H9 (cell line): ENCODE measurements around the gene ZFPM1. TPM values are rescaled to one million over a fixed set of nuclear protein-coding genes. Genes with fewer than 3 reads are reported as not detected.

Source experiments
- DNase-seq: peaks from one replicate; pipeline ENCODE4 v3.0.0-alpha.2; 2017
- H2AFZ ChIP-seq: one replicate; pipeline ENCODE4 v1.6.1; 2013; ENCODE audit warnings: mild to moderate bottlenecking, low read length, control low read depth, moderate library complexity
- H2AK5ac ChIP-seq: 2 replicates; pipeline ENCODE4 v1.6.1; 2013; ENCODE audit warnings: low read length, control low read depth, mixed read lengths; ENCODE audit not compliant: insufficient read length
- H2BK120ac ChIP-seq: one replicate; pipeline ENCODE4 v1.6.1; 2013; ENCODE audit warnings: low read depth, mild to moderate bottlenecking, low read length, control low read depth, inconsistent platforms; ENCODE audit not compliant: poor library complexity, severe bottlenecking
- H2BK12ac ChIP-seq: 2 replicates; pipeline ENCODE4 v1.6.1; 2013; ENCODE audit warnings: low read length, control low read depth, mixed read lengths, low read depth; ENCODE audit not compliant: insufficient read length
- H2BK15ac ChIP-seq: 2 replicates; pipeline ENCODE4 v1.6.1; 2013; ENCODE audit warnings: low read depth, low read length, control low read depth
- H2BK20ac ChIP-seq: one replicate; pipeline ENCODE4 v1.6.1; 2013; ENCODE audit warnings: low read depth, mild to moderate bottlenecking, low read length, control low read depth, inconsistent platforms; ENCODE audit not compliant: poor library complexity, severe bottlenecking
- H2BK5ac ChIP-seq: 2 replicates; pipeline ENCODE4 v1.6.1; 2013; ENCODE audit warnings: low read length, control low read depth, mixed read lengths; ENCODE audit not compliant: insufficient read length
- H3K14ac ChIP-seq: 2 replicates; pipeline ENCODE4 v1.6.1; 2013; ENCODE audit warnings: low read length, control low read depth; ENCODE audit not compliant: insufficient read depth
- H3K18ac ChIP-seq: 2 replicates; pipeline ENCODE4 v1.6.1; 2013; ENCODE audit warnings: low read depth, mild to moderate bottlenecking, mixed read lengths, low read length, control low read depth; ENCODE audit not compliant: insufficient read length
- H3K23ac ChIP-seq: 2 replicates; pipeline ENCODE4 v1.6.1; 2013; ENCODE audit warnings: low read length, control low read depth, mixed read lengths, low read depth; ENCODE audit not compliant: insufficient read length
- H3K23me2 ChIP-seq: 2 replicates; pipeline ENCODE4 v1.6.1; 2013; ENCODE audit warnings: low read depth, mild to moderate bottlenecking, mixed read lengths, low read length, control low read depth; ENCODE audit not compliant: insufficient read length, poor library complexity, severe bottlenecking
- H3K27ac ChIP-seq: 2 replicates; pipeline ENCODE4 v1.5.1; 2013; ENCODE audit warnings: low read length, control low read depth, mixed read lengths, low read depth; ENCODE audit not compliant: insufficient read length
- H3K27me3 ChIP-seq: 2 replicates; pipeline ENCODE4 v1.6.1; 2013; ENCODE audit warnings: low read length, control low read depth, inconsistent platforms; ENCODE audit not compliant: insufficient read depth
- H3K4ac ChIP-seq: 2 replicates; pipeline ENCODE4 v1.6.1; 2013; ENCODE audit warnings: low read depth, mild to moderate bottlenecking, control low read depth, inconsistent platforms, low read length, moderate library complexity
- H3K4me1 ChIP-seq: 2 replicates; pipeline ENCODE4 v1.6.1; 2013; ENCODE audit warnings: low read length, control low read depth, inconsistent platforms; ENCODE audit not compliant: insufficient read depth
- H3K4me2 ChIP-seq: 2 replicates; pipeline ENCODE4 v1.6.1; 2013; ENCODE audit warnings: low read length, control low read depth, mixed read lengths; ENCODE audit not compliant: insufficient read length, insufficient read depth
- H3K56ac ChIP-seq: 2 replicates; pipeline ENCODE4 v1.6.1; 2013; ENCODE audit warnings: low read depth, mild to moderate bottlenecking, mixed read lengths, low read length, control low read depth; ENCODE audit not compliant: insufficient read length
- H3K79me1 ChIP-seq: 2 replicates; pipeline ENCODE4 v1.6.1; 2013; ENCODE audit warnings: low read depth, mild to moderate bottlenecking, moderate library complexity, low read length, control low read depth, inconsistent platforms; ENCODE audit not compliant: insufficient read depth, poor library complexity, severe bottlenecking
- H3K79me2 ChIP-seq: 2 replicates; pipeline ENCODE4 v1.6.1; 2013; ENCODE audit warnings: low read length, control low read depth, inconsistent platforms; ENCODE audit not compliant: insufficient read depth
- H3K9ac ChIP-seq: 2 replicates; pipeline ENCODE4 v1.6.1; 2013; ENCODE audit warnings: low read length, control low read depth, mixed read lengths; ENCODE audit not compliant: insufficient read length; ENCODE audit errors: extremely low read depth
- H3K9me3 ChIP-seq: one replicate; pipeline ENCODE4 v1.6.1; 2013; ENCODE audit warnings: low read depth, low read length, inconsistent platforms; ENCODE audit not compliant: control insufficient read depth
- H3T11ph ChIP-seq: one replicate; pipeline ENCODE4 v1.6.1; 2013; ENCODE audit warnings: mild to moderate bottlenecking, low read length, control low read depth, inconsistent platforms
- H4K20me1 ChIP-seq: one replicate; pipeline ENCODE4 v1.6.1; 2013; ENCODE audit not compliant: control insufficient read depth, insufficient read length, insufficient read depth
- H4K5ac ChIP-seq: 2 replicates; pipeline ENCODE4 v1.6.1; 2013; ENCODE audit warnings: low read depth, mild to moderate bottlenecking, mixed read lengths, low read length, control low read depth; ENCODE audit not compliant: insufficient read length
- H4K8ac ChIP-seq: replicated peaks from 2 replicates; pipeline ENCODE4 v1.6.1; 2013; ENCODE audit warnings: low read length, control low read depth, mixed read lengths, low read depth; ENCODE audit not compliant: insufficient read length
- H4K91ac ChIP-seq: 2 replicates; pipeline ENCODE4 v1.6.1; 2013; ENCODE audit warnings: low read depth, mild to moderate bottlenecking, moderate library complexity, mixed read lengths, low read length, control low read depth; ENCODE audit not compliant: insufficient read length
- H3K27ac Mint-ChIP-seq, 3 experiments: 2 replicates in 2 of 3; 3 replicates in 1 of 3; pipeline ENCODE4 v1.8.0; 2020 to 2021; ENCODE audit warnings: mixed read lengths in 3 of 3, mild to moderate bottlenecking in 1 of 3, moderate library complexity in 1 of 3
- H3K27me3 Mint-ChIP-seq: 2 replicates; pipeline ENCODE4 v1.8.0; 2021; ENCODE audit warnings: low read depth, mild to moderate bottlenecking, moderate library complexity, mixed read lengths
- H3K36me3 Mint-ChIP-seq, 3 experiments: 2 replicates in 2 of 3; 3 replicates in 1 of 3; pipeline ENCODE4 v1.8.0; 2020 to 2021; ENCODE audit warnings: low read depth in 3 of 3, mixed read lengths in 3 of 3; ENCODE audit not compliant: insufficient read depth in 1 of 3
- H3K4me1 Mint-ChIP-seq, 2 experiments: 2 replicates each; pipeline ENCODE4 v1.8.0; 2020; ENCODE audit warnings: mixed read lengths in 2 of 2
- H3K4me3 Mint-ChIP-seq, 2 experiments: 2 replicates in 1 of 2; 3 replicates in 1 of 2; pipeline ENCODE4 v1.8.0; 2020 to 2021; ENCODE audit warnings: mild to moderate bottlenecking in 2 of 2, mixed read lengths in 2 of 2, moderate library complexity in 1 of 2
- H3K9me3 Mint-ChIP-seq, 2 experiments: 2 replicates in 1 of 2; 3 replicates in 1 of 2; pipeline ENCODE4 v1.8.0; 2020; ENCODE audit warnings: mild to moderate bottlenecking in 2 of 2, mixed read lengths in 2 of 2, moderate library complexity in 1 of 2
- WGBS: extraction: QIAGEN DNeasy Blood & Tissue Kit; methylation state at CpG from one replicate; pipeline ENCODE4 v1.1.7; 2013; ENCODE audit warnings: missing lambda C conversion rate, low lambda C conversion rate, mixed read lengths; ENCODE audit not compliant: insufficient read length; ENCODE audit errors: extremely low coverage; 5-methylcytosine and 5-hydroxymethylcytosine counted together
- total RNA-seq: library from RNA; stranded (reverse); gene quantifications from 2 replicates; pipeline ENCODE4 v1.2.1, GENCODE V29; 2021
- TF ChIP-seq, protein P1 (sequence below): fragments of 200-600 bp; sonication (generic); conservative IDR thresholded peaks from 3 replicates; pipeline ENCODE4 v1.8.0; 2021; ENCODE audit warnings: antibody characterized with exemption, mild to moderate bottlenecking

Gene ZFPM1
- total RNA-seq, 1 experiment from 2014 or later, result 3.6 TPM

- Histone ChIP-seq H3K14ac (no peak overlapping the region), H2AK5ac (no peak overlapping the region), H2BK15ac (no peak overlapping the region), H4K8ac (no peak overlapping the region), H4K91ac (no peak overlapping the region), H3K18ac (no peak overlapping the region), H3K79me2 (peaks cover 18% of the 10 kb centered on the region; the same call in 1 of the 2 replicates), H3K27ac (no peak overlapping the region), H3K56ac (no peak overlapping the region), H3K9ac (no peak overlapping the region), H2BK20ac (no peak overlapping the region), H2AFZ (no peak overlapping the region), H3K4me2 (no peak overlapping the region), H2BK12ac (no peak overlapping the region), H4K20me1 (no peaks in the 10 kb centered on the region), H2BK120ac (no peak overlapping the region), H2BK5ac (no peak overlapping the region), H3K23ac (no peak overlapping the region), H3T11ph (no peak overlapping the region), H3K27me3 (no peaks in the 10 kb centered on the region), H4K5ac (no peak overlapping the region), H3K4ac (no peak overlapping the region), H3K9me3 (no peaks in the 10 kb centered on the region), H3K23me2 (no peaks in the 10 kb centered on the region), H3K4me1 (no peaks in the 10 kb centered on the region), H3K79me1 (peaks cover 22% of the 10 kb centered on the region)
- H3K27me3 Mint-ChIP-seq, result no peaks in the 10 kb centered on the region
- no peak overlapping the region for H3K4me3 Mint-ChIP-seq
- TF ChIP-seq, protein P1, sequence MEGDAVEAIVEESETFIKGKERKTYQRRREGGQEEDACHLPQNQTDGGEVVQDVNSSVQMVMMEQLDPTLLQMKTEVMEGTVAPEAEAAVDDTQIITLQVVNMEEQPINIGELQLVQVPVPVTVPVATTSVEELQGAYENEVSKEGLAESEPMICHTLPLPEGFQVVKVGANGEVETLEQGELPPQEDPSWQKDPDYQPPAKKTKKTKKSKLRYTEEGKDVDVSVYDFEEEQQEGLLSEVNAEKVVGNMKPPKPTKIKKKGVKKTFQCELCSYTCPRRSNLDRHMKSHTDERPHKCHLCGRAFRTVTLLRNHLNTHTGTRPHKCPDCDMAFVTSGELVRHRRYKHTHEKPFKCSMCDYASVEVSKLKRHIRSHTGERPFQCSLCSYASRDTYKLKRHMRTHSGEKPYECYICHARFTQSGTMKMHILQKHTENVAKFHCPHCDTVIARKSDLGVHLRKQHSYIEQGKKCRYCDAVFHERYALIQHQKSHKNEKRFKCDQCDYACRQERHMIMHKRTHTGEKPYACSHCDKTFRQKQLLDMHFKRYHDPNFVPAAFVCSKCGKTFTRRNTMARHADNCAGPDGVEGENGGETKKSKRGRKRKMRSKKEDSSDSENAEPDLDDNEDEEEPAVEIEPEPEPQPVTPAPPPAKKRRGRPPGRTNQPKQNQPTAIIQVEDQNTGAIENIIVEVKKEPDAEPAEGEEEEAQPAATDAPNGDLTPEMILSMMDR, result no peak
- H3K27ac Mint-ChIP-seq, result no peak overlapping the region
- no CpG with 5 or more reads among the region's 20 CpGs for WGBS
- no peaks in the 10 kb centered on the region for H3K9me3 Mint-ChIP-seq
- peaks cover 2% of the 10 kb centered on the region in 2 experiments; a peak in 3 of 4 replicates for H3K4me1 Mint-ChIP-seq
- no peak for DNase-seq
- H3K36me3 Mint-ChIP-seq, result peaks cover 18 to 75% (median 74%) of the 10 kb centered on the region in 3 experiments; a peak in 6 of 7 replicates
These were observed 124.1 kb downstream of the ZFPM1 start for GRCh38 chr16:88577166-88577565.
